LHCN-M2 (cell line): ENCODE measurements around the gene CXCL17. TPM values are rescaled to one million over a fixed set of nuclear protein-coding genes. Genes with fewer than 3 reads are reported as not detected.

Experiments used
- DNase-seq: peaks from one replicate; pipeline ENCODE4 v3.0.0-alpha.2; 2012; ENCODE audit warnings: low read depth
- total RNA-seq: library from RNA; depleted of rRNA; stranded (reverse); fragments of >200 nt; gene quantifications from 2 replicates; pipeline ENCODE4 v1.2.3, GENCODE V29; 2014

The CXCL17 gene
- total RNA-seq, 1 experiment from 2014 or later = not detected

- DNase-seq = no peak
Measured at GRCh38 chr19:42424712-42425131, 18.0 kb downstream of the CXCL17 start.

- DNase-seq = no peak
Measured at GRCh38 chr19:42424345-42424707, 18.4 kb downstream of the CXCL17 start.

- DNase-seq = peak; percentile 88
Measured at GRCh38 chr19:42423462-42424344, 19.0 kb downstream of the CXCL17 start.

- DNase-seq = peak; percentile 17
Measured at GRCh38 chr19:42422901-42423461, 19.8 kb downstream of the CXCL17 start.

- DNase-seq = no peak
Measured at GRCh38 chr19:42422092-42422900, 20.4 kb downstream of the CXCL17 start.

- no peak for DNase-seq
Measured at GRCh38 chr19:42421591-42422031, 21.1 kb downstream of the CXCL17 start.

- no peak for DNase-seq
Measured at GRCh38 chr19:42421101-42421500, 21.6 kb downstream of the CXCL17 start.

GRCh38 chr19:42420055-42420544 lies 22.6 kb downstream of the CXCL17 start:
- DNase-seq = peak; percentile 49

- no peak for DNase-seq
Measured at GRCh38 chr19:42419309-42419708, 23.4 kb downstream of the CXCL17 start.

GRCh38 chr19:42412661-42413076 lies 30.1 kb downstream of the CXCL17 start:
- DNase-seq = no peak

- no peak for DNase-seq
Measured at GRCh38 chr19:42412227-42412626, 30.5 kb downstream of the CXCL17 start.

- no peak for DNase-seq
Measured at GRCh38 chr19:42411581-42412178, 31.1 kb downstream of the CXCL17 start.

GRCh38 chr19:42410371-42410770 lies 32.4 kb downstream of the CXCL17 start:
- DNase-seq = no peak

- DNase-seq = no peak
Measured at GRCh38 chr19:42409477-42409876, 33.3 kb downstream of the CXCL17 start.

GRCh38 chr19:42407816-42408175 lies 35.0 kb downstream of the CXCL17 start:
- DNase-seq = no peak

- no peak for DNase-seq
Measured at GRCh38 chr19:42407085-42407815, 35.5 kb downstream of the CXCL17 start.

- no peak for DNase-seq
Measured at GRCh38 chr19:42406111-42406510, 36.6 kb downstream of the CXCL17 start.

- DNase-seq = no peak
Measured at GRCh38 chr19:42403586-42403985, 39.2 kb downstream of the CXCL17 start.

GRCh38 chr19:42402376-42403116 lies 40.2 kb downstream of the CXCL17 start:
- no peak for DNase-seq
